Fibroblast of upper back skin (primary cell): Measurements from ENCODE around the gene NSD2.

Experiments used
- DNase-seq: peaks from one replicate; pipeline ENCODE4 v3.0.0-alpha.2; 2013

Gene NSD2

DNA sequence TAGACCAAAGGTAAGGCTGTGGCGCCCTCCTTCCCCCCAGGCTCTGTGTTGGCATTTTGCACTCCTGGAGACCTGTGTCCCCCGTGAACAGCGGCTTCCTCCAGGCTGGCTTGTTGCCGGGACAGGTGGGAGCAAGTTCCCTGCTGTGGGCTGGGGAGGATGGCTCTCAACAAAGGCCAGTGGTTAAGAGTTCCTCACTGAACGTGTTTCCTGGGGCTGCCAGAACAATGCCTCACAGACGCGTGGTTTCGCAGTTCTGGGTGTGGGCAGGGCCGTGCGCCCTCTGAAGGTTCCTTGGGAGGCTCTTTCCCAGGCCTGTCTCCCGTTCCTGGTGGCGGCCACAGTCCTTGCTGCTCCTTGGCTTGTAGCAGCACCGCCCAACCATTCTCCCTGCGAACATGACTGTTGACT, 104.2 kb downstream of the NSD2 start:
- no peak for DNase-seq

DNA sequence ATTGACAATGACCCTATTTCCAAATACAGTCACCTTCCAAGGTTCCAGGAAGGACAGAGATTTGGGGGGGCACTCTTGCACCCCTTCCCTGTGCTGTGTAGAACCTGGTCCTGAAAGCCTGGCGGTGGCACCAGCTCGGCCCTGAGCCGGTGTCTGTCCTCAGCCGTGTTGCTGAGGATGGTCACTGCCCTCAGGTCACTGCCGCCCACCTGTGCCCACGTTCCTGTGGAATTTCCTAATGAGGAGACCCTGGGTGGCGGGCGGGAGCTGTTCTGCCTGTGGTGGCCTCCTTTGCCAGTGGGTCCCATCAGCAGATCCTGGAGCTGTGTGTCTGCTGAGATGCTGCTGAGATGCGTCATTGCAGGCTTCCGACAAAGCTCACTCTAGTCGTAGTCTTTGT, 104.7 kb downstream of the NSD2 start:
- no peak for DNase-seq

DNA sequence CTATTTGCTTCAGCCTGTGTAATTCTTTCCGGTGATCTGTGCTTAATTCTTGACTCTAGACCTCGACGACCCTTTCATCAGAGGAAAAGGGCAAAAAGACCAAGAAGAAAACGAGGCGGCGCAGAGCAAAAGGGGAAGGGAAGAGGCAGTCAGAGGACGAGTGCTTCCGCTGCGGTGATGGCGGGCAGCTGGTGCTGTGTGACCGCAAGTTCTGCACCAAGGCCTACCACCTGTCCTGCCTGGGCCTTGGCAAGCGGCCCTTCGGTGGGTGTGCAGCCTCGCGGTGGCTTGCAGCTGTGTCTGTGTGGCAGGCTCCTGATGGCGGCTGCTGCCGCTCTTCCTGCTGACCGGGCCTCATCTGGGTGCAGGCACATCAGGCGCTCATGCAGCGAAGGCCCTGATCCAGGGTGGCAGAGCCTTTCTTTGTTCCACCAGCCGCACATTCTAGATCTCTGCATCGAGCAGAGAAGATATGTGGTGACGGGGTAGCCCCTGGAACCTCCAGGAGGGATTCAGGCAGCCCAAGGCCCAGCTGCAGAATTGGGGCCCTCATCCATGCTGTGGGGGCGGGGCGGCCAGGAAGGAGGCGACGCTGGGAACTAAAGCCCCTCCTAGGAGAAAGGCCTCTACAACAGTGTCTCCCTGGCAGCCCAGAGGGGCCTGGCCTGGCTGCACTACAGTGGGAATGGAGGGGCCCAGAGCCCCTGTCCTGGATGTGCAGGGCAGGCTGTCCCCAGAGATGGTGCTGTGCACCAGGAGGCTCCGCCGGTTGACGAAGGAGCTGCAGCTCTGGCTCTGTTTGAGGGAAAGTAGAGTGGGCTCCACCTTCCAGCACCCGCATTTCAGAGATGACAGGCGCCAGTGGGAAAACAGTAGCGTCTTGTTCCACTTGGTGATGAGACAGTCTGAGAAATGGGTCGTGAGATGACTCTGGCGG, 105.5 kb downstream of the NSD2 start:
- DNase-seq: no peak

DNA sequence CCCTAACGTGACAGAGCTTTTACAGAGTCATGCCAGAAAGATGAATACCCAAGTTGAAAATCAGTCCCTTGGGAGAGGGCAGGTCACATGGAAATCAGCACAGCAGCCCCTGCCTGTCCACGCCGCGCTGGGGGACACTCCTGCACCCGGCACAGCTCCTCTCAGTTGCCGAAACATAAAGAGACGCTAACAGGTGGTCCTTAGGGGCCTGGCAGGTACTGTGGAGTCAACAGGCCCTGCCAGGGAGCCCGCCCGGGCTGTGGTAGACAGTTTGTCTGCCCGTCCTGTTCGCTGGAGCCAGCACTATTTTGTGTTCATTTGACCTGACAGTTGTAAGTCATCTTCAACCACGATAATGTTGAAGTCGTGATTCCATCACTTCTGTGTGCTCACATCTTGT, 107.0 kb downstream of the NSD2 start:
- DNase-seq: no peak

DNA sequence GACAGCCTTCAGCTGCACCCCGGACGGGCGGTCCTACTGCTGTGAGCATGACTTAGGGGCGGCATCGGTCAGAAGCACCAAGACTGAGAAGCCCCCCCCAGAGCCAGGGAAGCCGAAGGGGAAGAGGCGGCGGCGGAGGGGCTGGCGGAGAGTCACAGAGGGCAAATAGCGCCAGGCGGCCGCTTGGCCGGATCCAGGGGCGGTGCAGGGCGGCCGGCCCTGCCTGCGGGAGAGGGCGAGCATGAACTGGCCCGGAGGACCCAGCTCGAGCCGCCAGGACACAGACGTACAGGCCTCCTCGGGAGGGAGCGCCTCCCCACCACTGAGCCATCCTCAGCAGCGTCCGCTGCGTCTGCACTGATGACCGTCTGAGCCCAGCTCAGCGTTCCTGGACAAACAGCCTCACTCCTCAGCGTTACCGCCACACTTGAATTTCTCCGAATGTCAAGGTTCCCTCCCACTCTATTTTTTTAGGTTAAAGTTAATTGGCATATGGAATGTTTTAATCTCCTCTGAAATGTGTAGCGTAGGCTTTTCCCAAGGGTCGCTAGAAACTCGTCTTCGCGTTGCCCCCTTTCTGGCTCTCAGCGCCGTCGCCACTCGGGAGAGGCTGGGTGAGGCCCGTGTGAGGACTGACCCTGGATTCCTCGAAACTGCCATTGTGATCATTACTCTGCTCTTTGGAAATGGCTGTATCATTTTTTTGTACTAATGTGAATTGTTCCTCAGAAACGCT, 107.7 kb downstream of the NSD2 start:
- no peak for DNase-seq

DNA sequence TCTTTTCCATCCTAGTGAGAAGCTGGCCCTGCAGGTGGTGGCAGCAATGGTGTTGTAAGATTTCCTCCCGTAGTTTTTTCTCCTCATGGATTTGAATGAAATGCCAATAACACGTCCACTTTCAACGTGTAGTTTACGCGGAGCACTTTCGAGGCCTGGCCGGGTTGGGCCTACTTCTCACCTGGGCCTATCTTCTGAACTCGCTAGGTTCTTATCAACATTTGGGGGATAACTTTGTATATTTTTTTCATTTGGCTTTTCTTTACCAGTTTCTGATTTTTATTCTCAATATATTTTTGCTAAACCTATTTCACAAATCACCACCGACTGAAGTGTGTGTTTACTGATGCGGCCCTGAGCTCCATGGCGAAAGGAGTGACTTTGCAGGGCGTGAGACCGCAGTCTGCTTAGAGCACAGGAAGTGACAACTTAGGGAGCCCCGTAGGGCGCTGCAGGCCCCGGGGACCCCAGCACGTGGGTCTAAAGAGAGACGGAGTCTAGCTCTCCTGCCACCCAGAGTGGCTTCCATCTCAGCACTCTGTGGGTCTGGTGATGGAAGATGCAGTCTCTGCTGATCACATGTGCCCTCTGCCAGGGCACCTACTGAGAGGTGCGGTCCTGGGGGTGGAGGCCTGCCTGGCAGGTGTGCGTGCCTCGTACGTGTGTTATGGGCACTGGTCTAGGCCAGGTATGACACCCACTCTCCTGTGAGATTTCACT, 108.4 kb downstream of the NSD2 start:
- DNase-seq: no peak

DNA sequence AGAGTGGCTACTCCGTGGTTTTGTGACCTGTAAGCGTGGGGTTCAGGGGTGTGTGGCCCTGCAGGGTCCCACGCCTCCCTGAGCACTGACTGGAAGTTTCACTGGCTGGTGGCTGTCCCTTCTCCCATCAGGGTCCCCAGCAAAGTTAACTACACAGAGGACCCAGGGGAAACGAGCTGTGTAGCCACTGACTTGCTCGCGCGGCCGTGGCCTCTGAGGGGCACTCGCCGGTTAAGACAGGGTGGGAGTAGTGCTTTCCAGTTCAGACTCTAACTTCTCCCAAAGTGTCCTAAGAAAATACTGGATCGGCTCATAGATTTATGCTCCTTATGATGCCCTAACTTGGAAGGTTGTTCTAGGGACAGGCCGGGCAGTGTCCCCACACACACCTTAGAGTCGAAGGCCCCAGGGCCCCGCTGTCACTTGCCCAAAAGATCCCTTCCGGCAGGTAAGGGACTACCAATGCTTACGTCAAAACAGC, 109.4 kb downstream of the NSD2 start:
- DNase-seq: no peak

DNA sequence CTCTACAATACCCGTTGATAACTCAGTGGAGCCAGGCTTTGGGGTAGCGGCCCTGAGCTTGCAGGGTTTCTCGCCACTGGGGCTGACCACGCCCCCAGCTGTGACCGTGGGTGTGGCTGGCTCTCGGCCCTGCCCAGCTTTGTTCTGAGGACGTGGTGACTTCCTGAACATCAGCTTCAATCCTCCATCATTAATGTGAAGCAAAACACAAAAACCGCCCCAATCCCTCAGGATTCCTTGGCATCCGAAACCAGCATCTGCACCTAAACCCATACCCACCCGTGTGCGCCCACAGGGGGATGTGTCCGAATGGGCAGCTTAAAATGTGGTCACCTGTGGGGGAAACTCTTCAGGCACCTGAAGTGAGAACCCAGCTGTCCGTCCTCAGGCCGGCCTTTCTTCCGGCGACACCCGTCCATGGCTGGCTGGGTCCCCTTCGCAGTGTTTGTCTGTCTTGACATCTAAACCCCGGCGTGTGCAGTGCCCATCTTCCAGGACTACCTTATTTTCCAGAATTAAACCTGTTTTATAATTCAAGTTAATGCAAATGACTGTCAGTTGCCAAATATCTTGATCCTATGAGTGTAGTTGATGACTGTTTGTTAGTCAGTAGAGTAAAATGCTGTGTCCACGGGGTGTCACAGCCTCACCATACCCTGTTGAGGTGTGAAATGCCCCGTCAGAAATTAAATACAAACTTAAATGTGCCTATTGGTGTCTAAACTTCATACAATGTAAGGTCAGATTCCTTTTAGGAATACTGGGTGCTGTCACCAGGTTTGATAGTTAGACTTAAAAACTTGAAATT, 110.3 kb downstream of the NSD2 start:
- no peak for DNase-seq

DNA sequence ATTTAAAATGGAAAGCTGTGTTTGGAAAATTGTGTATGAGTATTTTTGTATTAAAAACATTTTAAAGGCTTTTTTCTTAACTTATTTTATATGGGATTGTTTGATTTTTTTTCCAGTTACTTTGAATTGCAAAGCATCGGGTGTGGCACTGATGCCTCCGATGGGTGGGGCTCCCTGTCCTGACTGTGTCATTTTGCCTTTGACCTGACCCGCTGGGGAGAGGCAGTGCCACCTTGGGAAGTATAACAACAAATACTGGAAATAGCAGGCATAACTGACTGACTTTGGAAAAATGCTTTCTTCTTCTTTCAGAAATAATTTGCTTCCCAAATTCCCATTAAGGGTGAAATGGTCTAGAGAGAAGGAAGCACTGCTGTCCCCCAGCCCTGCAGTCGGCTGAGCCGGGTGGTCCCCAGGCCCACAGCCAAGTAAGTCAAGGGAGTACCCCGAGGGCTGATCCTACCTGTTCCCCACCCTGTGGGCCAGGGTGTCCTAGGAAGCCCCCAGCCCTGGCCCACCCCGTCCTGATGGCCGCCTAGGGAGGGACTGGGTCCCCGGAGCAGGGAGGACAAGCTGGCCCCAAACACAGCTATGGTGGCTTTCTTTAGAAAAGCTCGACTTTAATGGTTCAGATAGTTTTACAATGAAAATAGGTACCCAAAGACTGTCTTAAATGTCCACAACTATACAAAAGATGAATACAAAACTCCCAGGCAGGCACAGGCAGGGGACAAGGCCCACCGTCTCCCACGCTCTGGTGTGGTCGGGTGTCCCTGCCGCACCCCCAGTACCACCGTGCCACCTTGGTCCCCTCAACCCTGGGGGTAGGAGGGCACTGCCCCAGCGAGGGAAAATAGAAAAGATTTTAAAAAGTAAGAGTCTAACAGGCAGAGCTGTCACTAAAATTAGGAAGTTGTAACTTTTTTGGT, 111.2 kb downstream of the NSD2 start:
- no peak for DNase-seq

DNA sequence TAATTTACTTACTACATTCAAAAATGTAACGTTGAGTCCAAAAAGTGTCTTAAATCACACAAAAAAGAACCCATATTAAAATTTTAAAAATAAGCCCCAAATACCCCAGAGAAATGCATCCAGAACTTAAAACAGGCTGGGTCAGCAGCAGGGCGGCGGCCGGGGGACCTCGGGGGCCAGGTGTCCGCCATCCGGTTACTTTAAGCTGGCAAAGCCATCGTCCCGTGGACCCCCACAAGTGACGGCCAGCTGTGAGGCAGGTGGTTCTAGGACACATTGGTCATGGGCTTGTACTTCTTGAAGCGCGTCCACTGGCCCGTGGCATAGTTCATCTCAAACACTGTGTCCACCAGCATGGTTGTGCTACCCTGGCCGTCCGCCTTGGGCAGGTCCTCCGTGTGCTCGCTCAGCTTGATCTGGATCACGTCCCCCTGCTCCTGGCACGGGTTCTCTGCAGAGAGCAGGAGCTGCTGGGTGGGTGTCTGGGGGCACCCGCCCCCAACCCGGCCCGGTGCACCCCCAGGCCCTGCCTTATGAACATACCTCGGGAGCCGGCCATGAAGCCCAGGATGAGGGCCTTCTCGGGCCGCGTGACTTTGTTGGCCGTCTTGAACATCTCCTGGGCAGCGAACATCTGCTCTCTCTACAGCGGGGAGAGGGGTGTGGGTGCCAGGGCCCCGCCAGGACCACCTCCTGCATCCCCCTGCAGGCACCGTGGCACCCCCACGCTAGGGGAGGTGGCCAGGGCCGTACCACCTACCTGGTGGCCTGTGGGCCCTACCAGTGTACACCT, 112.1 kb downstream of the NSD2 start:
- no peak for DNase-seq

DNA sequence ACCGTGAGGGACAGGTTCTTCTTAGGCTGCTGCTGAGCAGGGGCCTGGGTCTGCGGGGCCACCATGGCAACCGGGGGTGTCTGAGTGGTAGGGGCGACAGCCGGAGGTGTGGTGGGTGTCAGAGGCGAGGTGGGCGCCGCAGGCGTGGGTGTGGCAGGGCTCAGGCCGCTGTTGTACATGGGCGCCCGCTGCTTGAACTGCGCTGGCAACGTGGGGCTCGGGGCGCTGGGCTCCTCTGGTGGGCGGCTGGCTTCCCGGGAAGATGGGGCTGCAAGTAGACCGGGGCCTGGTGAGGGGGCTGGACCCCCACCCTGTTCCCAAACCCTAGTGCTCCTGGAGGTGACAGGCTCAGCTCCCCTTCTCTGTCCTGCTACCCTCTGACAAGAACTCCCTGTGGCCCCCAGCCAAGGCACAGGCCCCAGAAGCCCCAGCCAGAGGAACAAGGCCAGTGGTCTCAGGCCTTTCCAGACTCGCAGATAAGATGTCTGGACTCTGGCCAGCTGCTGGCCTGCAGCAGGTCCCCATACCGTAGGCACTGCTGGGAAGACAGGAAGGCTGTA, 112.7 kb downstream of the NSD2 start:
- no peak for DNase-seq

DNA sequence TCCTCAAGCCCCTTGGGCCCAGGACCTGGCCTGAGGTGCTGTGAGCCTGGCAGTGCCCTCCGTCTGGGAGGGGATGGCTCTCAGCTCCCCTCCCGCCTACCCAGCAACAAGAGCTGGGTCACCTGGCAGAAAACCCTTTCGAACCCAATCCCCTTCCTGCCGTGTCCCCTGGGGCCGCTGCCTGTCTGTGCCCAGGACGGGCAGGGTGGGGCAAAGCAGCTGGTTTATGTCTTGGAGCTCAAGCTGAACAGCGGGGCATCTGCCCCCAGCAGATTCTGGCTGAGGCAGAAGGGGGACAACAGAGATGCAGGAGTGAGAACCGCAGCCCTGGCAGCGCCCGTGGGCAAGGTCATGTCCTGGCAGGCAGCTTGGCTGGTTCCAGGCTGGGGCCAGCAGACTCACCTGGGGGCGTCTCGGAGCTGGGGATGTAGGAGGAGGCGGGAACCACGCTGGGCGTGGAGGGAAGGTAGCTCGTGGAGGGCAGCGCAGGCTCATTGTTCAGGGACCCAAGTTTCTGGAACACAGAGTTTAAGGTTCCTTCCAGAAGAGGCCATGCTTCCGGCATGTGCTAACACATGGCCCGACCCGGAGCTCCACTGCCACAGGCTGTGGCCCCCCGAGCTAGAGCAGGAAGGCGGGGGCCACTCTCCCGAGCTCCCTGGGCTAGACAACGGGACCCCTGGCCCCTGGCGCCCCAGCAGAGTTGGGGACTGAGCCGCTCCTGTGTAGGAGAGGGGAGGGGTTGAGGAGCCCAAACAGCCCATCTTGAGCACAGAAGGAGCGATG, 113.4 kb downstream of the NSD2 start:
- DNase-seq: no peak

DNA sequence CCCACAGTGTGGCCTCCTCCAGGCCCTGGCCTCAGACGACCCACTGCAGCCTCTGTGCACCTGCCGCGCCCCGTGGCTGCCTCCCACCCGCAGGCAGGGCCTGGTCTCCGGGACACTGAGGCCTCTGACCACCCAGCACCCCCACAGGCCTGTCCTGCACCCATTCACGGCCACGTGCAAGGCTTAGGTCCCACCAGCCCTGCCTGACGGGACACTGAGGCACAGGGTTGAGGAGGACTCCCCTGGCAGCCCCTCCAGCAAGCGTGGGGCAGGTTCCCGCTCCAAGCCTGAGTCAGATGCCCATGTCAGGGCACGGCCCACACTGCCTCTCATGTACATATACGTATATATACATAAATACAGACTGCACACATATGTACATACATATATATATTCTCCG, 114.1 kb downstream of the NSD2 start:
- no peak for DNase-seq

DNA sequence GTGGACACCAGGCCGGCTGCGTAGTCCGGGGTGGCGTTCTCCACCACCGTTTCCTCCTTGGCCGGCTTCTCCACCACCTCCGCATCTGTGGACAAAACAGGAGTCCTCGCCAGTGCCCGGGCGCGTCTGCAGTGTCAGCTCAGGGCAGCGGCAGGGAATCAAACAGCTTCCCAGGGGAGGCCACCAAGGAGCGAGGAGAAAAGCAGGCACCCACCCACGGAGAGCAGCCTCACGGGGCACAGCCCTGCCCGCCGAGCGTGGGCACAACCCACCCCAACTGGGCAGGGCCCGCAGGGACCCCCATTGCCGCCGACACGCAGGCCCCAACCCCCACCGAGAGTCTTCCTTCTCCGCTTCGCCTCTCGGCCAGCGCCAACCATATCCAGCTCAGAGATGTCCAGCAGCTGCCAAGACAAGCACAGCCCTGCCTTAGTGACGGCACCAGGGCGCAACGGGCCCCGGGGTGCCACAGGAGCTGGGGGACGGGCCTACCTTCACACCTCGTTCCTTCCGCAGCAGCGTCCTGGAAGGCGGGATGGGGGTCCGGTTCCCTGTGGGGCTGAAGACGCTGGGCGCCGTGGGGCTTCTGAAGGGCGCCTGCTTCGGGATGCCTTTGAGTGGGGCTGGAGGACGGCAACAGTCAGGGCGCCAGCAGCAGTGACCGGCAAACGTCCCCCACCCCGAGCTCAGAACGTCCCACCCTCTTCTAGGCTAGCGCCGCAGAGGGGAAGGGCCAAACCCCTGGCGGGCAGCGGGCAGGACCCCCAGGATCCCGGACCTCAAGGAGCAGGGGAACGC, 114.8 kb downstream of the NSD2 start:
- no peak for DNase-seq

DNA sequence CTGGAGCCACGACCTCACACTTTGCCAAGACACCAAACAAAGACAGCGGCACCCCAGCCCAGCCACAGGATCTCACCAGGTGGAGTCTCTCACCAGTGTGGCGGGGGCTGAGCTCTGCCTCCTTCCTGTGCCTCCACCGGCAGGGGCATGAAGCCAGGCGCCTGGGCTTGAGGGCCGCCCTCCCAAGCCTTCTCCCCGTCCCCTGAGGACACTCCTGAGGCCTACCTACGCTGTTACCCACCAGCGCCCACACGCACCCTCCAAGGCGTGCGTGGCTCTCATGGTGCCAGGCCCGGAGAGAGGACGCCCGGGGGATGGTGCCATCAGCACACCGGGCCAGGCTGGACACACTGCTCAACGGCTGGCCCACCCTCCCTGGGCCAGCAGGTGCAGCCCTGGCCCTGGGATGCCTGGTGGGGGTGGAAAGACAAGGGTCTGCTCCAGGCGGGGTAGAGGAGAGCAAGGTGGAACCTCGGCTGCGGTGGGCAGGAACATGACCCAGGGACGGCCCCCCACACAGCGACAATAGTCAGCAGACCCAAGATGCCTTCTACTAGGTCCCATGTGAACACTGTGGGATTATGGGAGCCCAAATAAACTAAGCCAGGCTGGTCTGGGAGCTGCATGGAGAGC, 115.5 kb downstream of the NSD2 start:
- DNase-seq: no peak

DNA sequence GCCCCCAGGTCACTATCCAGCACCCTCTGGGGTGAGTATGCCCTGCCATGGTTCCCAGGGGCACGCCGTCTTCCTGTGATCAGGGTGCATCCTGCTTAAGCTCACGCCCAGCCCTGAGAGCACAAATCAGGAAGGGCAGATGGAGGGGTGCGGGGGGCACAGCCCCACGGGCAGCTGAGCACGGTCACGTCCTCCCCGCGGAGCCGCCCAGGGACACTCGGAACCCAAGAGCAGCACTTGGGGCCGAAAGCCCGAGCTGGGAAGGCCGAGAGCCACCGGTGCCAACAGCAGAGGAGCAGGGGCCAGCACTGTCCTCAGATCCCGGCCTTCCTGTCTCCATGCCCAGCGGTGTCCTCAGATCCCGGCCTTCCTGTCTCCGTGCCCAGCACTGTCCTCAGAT, 116.1 kb downstream of the NSD2 start:
- DNase-seq: no peak

DNA sequence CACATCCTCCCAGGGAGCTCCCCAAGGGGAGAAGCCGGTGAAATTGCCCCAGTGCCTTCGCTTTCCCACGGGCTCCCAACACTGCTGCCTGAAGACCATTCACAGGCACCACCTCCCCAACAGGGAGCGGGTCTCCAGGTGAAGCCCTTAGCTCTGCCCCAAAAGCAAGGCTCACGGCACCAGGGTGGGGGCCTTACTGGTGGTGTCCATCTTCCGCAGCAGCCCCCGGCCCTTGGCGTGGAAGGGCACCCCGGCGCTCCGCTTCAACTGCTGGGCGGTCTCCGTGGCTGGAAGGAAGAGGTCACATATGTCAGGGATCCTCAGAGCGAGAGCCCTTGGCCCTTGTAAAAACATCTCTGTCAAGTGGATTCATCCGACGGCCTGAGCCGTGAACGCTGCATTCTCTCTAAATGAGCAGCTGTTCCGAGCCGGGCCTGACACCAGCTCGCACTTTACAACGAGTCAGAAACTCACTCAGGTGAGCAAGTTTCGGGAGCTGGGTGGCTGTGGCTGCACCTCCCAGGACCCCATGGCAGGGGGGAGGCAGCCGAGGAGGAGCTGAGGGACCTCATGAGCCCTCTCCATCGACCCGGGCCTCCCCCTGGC, 116.6 kb downstream of the NSD2 start:
- DNase-seq: no peak

DNA sequence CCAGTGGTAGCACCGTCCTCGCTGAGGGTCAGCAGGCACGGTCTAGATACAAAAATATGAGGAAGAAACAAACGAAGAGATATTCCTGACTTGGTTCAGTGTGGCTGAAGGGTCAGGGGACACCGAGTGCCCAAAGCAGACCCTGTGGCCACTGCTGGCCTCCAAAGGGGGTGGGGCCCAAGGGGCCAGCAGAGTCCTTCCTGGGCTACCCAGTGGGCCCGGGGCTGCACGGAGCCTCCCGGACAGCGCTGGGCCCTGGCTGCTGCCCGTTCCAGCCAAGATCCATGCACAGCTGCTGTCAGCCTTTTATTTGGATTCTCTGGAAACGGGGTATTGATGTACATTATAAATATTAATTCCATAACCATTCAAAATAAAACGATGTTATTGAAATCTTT, 117.1 kb downstream of the NSD2 start:
- DNase-seq: no peak
